ENCODE data around the gene GDPD3. TPM values are rescaled to one million over a fixed set of nuclear protein-coding genes. Genes with fewer than 3 reads are reported as not detected.

The GDPD3 gene
- total RNA-seq, 1 donor from 2014 or later = 0.50 TPM

GRCh38 chr16:30068333-30068732, 45.0 kb downstream of the GDPD3 start:
- Histone ChIP-seq H3K4me3 (ENCODE audit: low read depth, low read length) (no peak overlapping the region), H3K36me3 (ENCODE audit: control insufficient read depth, insufficient read depth, low read length) (peaks cover 1% of the 10 kb centered on the region), H3K27me3 (ENCODE audit: control insufficient read depth, insufficient read depth, low read length) (no peaks in the 10 kb centered on the region)
- TF ChIP-seq CTCF (IDR thresholded peaks at IDR 0.05; ENCODE audit: insufficient read depth, low read length, poor library complexity, severe bottlenecking) = no peak
- no peak for DNase-seq (ENCODE audit: low read depth)

GRCh38 chr16:30067584-30067916, 45.8 kb downstream of the GDPD3 start:
- TF ChIP-seq CTCF (IDR thresholded peaks at IDR 0.05; ENCODE audit: insufficient read depth, low read length, poor library complexity, severe bottlenecking) = no peak
- peaks cover 1% of the 10 kb centered on the region for H3K36me3 ChIP-seq (ENCODE audit: control insufficient read depth, insufficient read depth, low read length)
- no peaks in the 10 kb centered on the region for H3K27me3 ChIP-seq (ENCODE audit: control insufficient read depth, insufficient read depth, low read length)
- DNase-seq (ENCODE audit: low read depth) = no peak
- H3K4me3 ChIP-seq (ENCODE audit: low read depth, low read length) = peak overlapping the region; percentile 90

GRCh38 chr16:30066761-30067583, 46.4 kb downstream of the GDPD3 start:
- DNase-seq (ENCODE audit: low read depth) = no peak
- Histone ChIP-seq H3K36me3 (ENCODE audit: control insufficient read depth, insufficient read depth, low read length) (peaks cover 1% of the 10 kb centered on the region), H3K27me3 (ENCODE audit: control insufficient read depth, insufficient read depth, low read length) (no peaks in the 10 kb centered on the region), H3K4me3 (ENCODE audit: low read depth, low read length) (peak overlapping the region; percentile 90)
- TF ChIP-seq CTCF (IDR thresholded peaks at IDR 0.05; ENCODE audit: insufficient read depth, low read length, poor library complexity, severe bottlenecking) = no peak

GRCh38 chr16:30065943-30066760, 47.2 kb downstream of the GDPD3 start:
- no peaks in the 10 kb centered on the region for H3K27me3 ChIP-seq (ENCODE audit: control insufficient read depth, insufficient read depth, low read length)
- H3K4me3 ChIP-seq (ENCODE audit: low read depth, low read length) = peak overlapping the region; percentile 90
- DNase-seq (ENCODE audit: low read depth) = no peak
- TF ChIP-seq CTCF (IDR thresholded peaks at IDR 0.05; ENCODE audit: insufficient read depth, low read length, poor library complexity, severe bottlenecking) = no peak
- H3K36me3 ChIP-seq (ENCODE audit: control insufficient read depth, insufficient read depth, low read length) = peaks cover 1% of the 10 kb centered on the region

GRCh38 chr16:30065102-30065942, 48.0 kb downstream of the GDPD3 start, which contains the start of gene ALDOA:
Gene ALDOA (plus strand): TSS chr16:30065760. CDS start chr16:30066898, 1,138 bp downstream.
- Histone ChIP-seq H3K4me3 (ENCODE audit: low read depth, low read length) (peak within 1 kb of the TSS; percentile 90), H3K27me3 (ENCODE audit: control insufficient read depth, insufficient read depth, low read length) (no peaks in the 10 kb centered on the region), H3K36me3 (ENCODE audit: control insufficient read depth, insufficient read depth, low read length) (peaks cover 1% of the 10 kb centered on the region)
- no peak for TF ChIP-seq CTCF (IDR thresholded peaks at IDR 0.05; ENCODE audit: insufficient read depth, low read length, poor library complexity, severe bottlenecking)
- peak; percentile 89 for DNase-seq (ENCODE audit: low read depth)

Data from kidney epithelial cell (primary cell).